Pancreas (tissue), 10 donors: Measurements from ENCODE around the gene TUBB. TPM values are rescaled to one million over a fixed set of nuclear protein-coding genes. Genes with fewer than 3 reads are reported as not detected.

Experiments
- ATAC-seq, 4 donors: fragments of 200-7000 bp; cut with Tn5 transposase; one replicate each; pipeline versions ENCODE4 v1.8.0 to v1.9.1; 2020; ENCODE audit warnings: mild to moderate bottlenecking in 4 of 4, moderate library complexity in 4 of 4
- DNase-seq, 6 donors: peaks; one replicate each; pipeline ENCODE4 v3.0.0-alpha.2; 2020
- FAIRE-seq: peaks from 2 replicates; lab custom pipeline; 2012; peaks lifted over from hg19 to GRCh38; lab: Jason Lieb, UNC
- H3K27ac ChIP-seq, 4 donors: fragments of 200-600 bp; sonication (generic); 1 replicate in 3 of 4; 2 replicates in 1 of 4; pipeline versions ENCODE4 v1.5.0 to v1.8.0; 2020
- H3K27me3 ChIP-seq, 4 donors: fragments of 200-600 bp; one replicate each; pipeline ENCODE4 v1.8.0; 2021
- H3K36me3 ChIP-seq, 3 donors: fragments of 200-600 bp; sonication (generic) in 1 of 3; one replicate each; pipeline versions ENCODE4 v1.5.0 to v1.8.0; 2020 to 2021
- H3K4me1 ChIP-seq, 3 donors: fragments of 200-600 bp; one replicate each; pipeline ENCODE4 v1.8.0; 2021
- H3K4me3 ChIP-seq, 4 donors: fragments of 200-600 bp; sonication (generic) in 2 of 4; one replicate each; pipeline versions ENCODE4 v1.5.0 to v1.8.0; 2020 to 2021
- H3K9me3 ChIP-seq, 4 donors: fragments of 200-600 bp; one replicate each; pipeline ENCODE4 v1.8.0; 2021
- CTCF ChIP-seq, 4 donors: fragments of 200-600 bp; sonication (generic) in 3 of 4; IDR thresholded peaks; one replicate each; pipeline versions ENCODE4 v1.5.0 to v1.8.0; 2021; ENCODE audit warnings: antibody characterized with exemption in 4 of 4
- WGBS, 2 donors: extraction: QIAGEN DNeasy Blood & Tissue Kit; methylation state at CpG; one replicate each; pipeline ENCODE4 v1.1.7; 2013; 5-methylcytosine and 5-hydroxymethylcytosine counted together
- intact Hi-C, 3 donors: fragments of 100-400 bp; cut with DNase I; formaldehyde crosslinking; loops; one replicate each; pipeline versions ENCODE4 v1.11.1 to v1.14.2; 2022
- polyA plus RNA-seq, 2 donors: library from polyadenylated mRNA; stranded (reverse); fragments of 200-250 nt; gene quantifications; one replicate each; pipeline ENCODE4 v1.2.3, GENCODE V29; 2013
- total RNA-seq, 6 donors: library from RNA; stranded (reverse); fragmentation: NEBNext Ultra II Directional in 4 of 6; extraction: Animal tissue kit (Norgen Biotek cat#: 25700) in 4 of 6; gene quantifications; one replicate each; pipeline versions ENCODE4 v1.2.1 to v1.2.4, GENCODE V29; 2021 to 2023
- donor health status: healthy with polysubstance abuse.
- donor health status: DM: no; HTN: no; CAD: no; lungs with moderate emphysema.
- donor health status: DM: no; HTN: no; CAD: no.
- donor health status: control.
- donor health status: control.
- donor health status: Bipolar disorder and iron deficiency.
- donor health status: DM: yes; HTN: yes; CAD: no.
- donor health status: DM: no; HTN: no; CAD: no.
- donor health status: DM: no; HTN: no; CAD: no.
- donor health status: DM: yes; HTN: yes; CAD: no.

Gene TUBB
- total and polyA plus RNA-seq, 8 donors, result 66.1 to 171 (median 106) TPM

- H3K4me1 ChIP-seq, result no peaks in the 10 kb centered on the region
- peak in 2 of 6 donors; percentile 9 to 37 for DNase-seq
- peak overlapping the region in 3 of 4 donors; percentile 18 to 78 (median 65) for H3K4me3 ChIP-seq
- ATAC-seq, result no peak
- no peaks in the 10 kb centered on the region for H3K9me3 ChIP-seq
- TF ChIP-seq CTCF (IDR thresholded peaks at IDR 0.05), result no peak
- intact Hi-C loops, result loop anchor here in 2 of 3 donors (5.0 kb wide), 2 partner anchors 39 to 44 kb away; partner anchors contain the start of gene TUBB (in 1 of the 2)
- no peak for FAIRE-seq
- 44 to 51% methylated on average over 7 of the region's 7 CpGs for WGBS, 2 donors
- peak overlapping the region; percentile 1 to 93 (median 57) for H3K27ac ChIP-seq
- no peaks in the 10 kb centered on the region for H3K36me3 ChIP-seq
- no peaks in the 10 kb centered on the region for H3K27me3 ChIP-seq
Measured at GRCh38 chr6:30683183-30683979, 36.8 kb upstream of the TUBB start.

DNA sequence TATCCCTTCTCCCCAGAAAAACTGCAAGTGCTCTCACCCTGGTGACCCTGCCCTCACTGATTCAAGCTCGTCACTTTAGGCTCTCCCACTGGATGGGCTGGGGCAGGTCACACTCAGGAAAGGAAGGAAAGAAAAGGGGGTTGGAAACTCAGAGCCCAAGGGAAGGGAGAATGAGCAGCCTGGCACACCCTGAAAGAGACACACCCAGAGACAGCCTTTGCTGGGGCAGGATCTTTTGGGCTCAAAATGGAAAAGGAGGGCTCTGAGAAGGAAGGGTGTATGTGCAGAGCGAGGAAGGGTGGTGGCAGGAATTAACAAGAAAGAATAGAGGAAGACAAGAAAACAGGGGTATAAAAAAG lies 36.2 kb upstream of the TUBB start:
- FAIRE-seq, result no peak
- peak overlapping the region in 2 of 4 donors; percentile 92 to 93 for H3K27ac ChIP-seq
- no peaks in the 10 kb centered on the region for H3K9me3 ChIP-seq
- no peak for TF ChIP-seq CTCF (IDR thresholded peaks at IDR 0.05)
- DNase-seq, result no peak
- H3K36me3 ChIP-seq, result no peaks in the 10 kb centered on the region
- H3K27me3 ChIP-seq, result no peaks in the 10 kb centered on the region
- WGBS, 2 donors, result 59 to 62% methylated on average over 2 of the region's 2 CpGs
- peak overlapping the region in 3 of 4 donors; percentile 18 to 78 (median 65) for H3K4me3 ChIP-seq
- no peak for ATAC-seq
- intact Hi-C loops, result loop anchor here in 2 of 3 donors (5.0 kb wide), 2 partner anchors 38 to 43 kb away; partner anchors contain the start of gene TUBB (in 1 of the 2)
- peaks cover 0 to under 1% (median 0%) of the 10 kb centered on the region in 3 donors for H3K4me1 ChIP-seq

- peaks cover 0 to 3% (median under 1%) of the 10 kb centered on the region in 3 donors for H3K4me1 ChIP-seq
Measured at GRCh38 chr6:30684386-30685156, 35.6 kb upstream of the TUBB start.

More at GRCh38 chr6:30684386-30685156, 35.6 kb upstream of the TUBB start:
- Histone ChIP-seq H3K9me3 (no peaks in the 10 kb centered on the region), H3K4me3 (peak overlapping the region; percentile 55 to 78 (median 70)), H3K36me3 (no peaks in the 10 kb centered on the region), H3K27ac (peak overlapping the region in 3 of 4 donors; percentile 16 to 93 (median 92)), H3K27me3 (no peaks in the 10 kb centered on the region)
- TF ChIP-seq CTCF (IDR thresholded peaks at IDR 0.05), result no peak
- intact Hi-C loops, result loop anchor here in 2 of 3 donors (5.0 kb wide), 2 partner anchors 38 to 43 kb away; partner anchors contain the start of gene TUBB (in 1 of the 2)
- WGBS, 2 donors, result 67 to 68% methylated on average over 17 to 20 of the region's 21 CpGs
- DNase-seq (peak in 2 of 6 donors; percentile 47 to 63), ATAC-seq (no peak), FAIRE-seq (no peak)
